ENCODE data around the gene RFTN1. TPM values are rescaled to one million over a fixed set of nuclear protein-coding genes. Genes with fewer than 3 reads are reported as not detected.

The RFTN1 gene
- total RNA-seq, 1 experiment from 2014 or later, result 2.2 TPM

GRCh38 chr3:16290827-16291196 lies 222.7 kb downstream of the RFTN1 start:
- H3K14ac ChIP-seq (ENCODE audit: insufficient read depth, low read length), result no peak overlapping the region
- no peak overlapping the region for H3K23ac ChIP-seq (ENCODE audit: insufficient read length, low read depth, low read length)
- no peak overlapping the region for H2BK20ac ChIP-seq (ENCODE audit: low read depth, low read length, poor library complexity, severe bottlenecking)
- no peak overlapping the region for H3K4me2 ChIP-seq (ENCODE audit: insufficient read depth, insufficient read length, low read length)
- WGBS (ENCODE audit: extremely low coverage, insufficient read length, low lambda C conversion rate), result no CpG with 5 or more reads among the region's 2 CpGs
- H2BK120ac ChIP-seq (ENCODE audit: low read depth, low read length, poor library complexity, severe bottlenecking), result no peak overlapping the region
- H3K56ac ChIP-seq (ENCODE audit: insufficient read length, low read depth, low read length), result no peak overlapping the region
- DNase-seq, result no peak
- peaks cover 29 to 43% (median 38%) of the 10 kb centered on the region in 3 experiments for H3K36me3 Mint-ChIP-seq (ENCODE audit: insufficient read depth in 1 of 3, low read depth in 3 of 3)
- H3K27me3 Mint-ChIP-seq (ENCODE audit: low read depth), result no peaks in the 10 kb centered on the region
- no peaks in the 10 kb centered on the region for H3K79me2 ChIP-seq (ENCODE audit: insufficient read depth, low read length)
- no peaks in the 10 kb centered on the region for H3K27me3 ChIP-seq (ENCODE audit: insufficient read depth, low read length)
- H3K27ac ChIP-seq (ENCODE audit: insufficient read length, low read depth, low read length), result no peak overlapping the region
- H3K23me2 ChIP-seq (ENCODE audit: insufficient read length, low read depth, low read length, poor library complexity, severe bottlenecking), result no peaks in the 10 kb centered on the region
- H3K9me3 ChIP-seq (ENCODE audit: control insufficient read depth, low read depth, low read length), result no peaks in the 10 kb centered on the region
- no peak overlapping the region for H3T11ph ChIP-seq (ENCODE audit: low read length)
- no peak overlapping the region for H3K4ac ChIP-seq (ENCODE audit: low read depth, low read length)
- H3K9ac ChIP-seq (ENCODE audit: extremely low read depth, insufficient read length, low read length), result no peak overlapping the region
- H2BK5ac ChIP-seq (ENCODE audit: insufficient read length, low read length), result no peak overlapping the region
- H2BK15ac ChIP-seq (ENCODE audit: low read depth, low read length), result no peak overlapping the region
- no peak overlapping the region for H2AFZ ChIP-seq (ENCODE audit: low read length)
- H3K9me3 Mint-ChIP-seq, result peaks cover 3% of the 10 kb centered on the region in 2 experiments; a peak in 2 of 5 replicates
- no peak overlapping the region for H3K4me3 Mint-ChIP-seq
- H3K18ac ChIP-seq (ENCODE audit: insufficient read length, low read depth, low read length), result no peak overlapping the region
- no peak overlapping the region for H4K91ac ChIP-seq (ENCODE audit: insufficient read length, low read depth, low read length)
- TF ChIP-seq, protein P1, sequence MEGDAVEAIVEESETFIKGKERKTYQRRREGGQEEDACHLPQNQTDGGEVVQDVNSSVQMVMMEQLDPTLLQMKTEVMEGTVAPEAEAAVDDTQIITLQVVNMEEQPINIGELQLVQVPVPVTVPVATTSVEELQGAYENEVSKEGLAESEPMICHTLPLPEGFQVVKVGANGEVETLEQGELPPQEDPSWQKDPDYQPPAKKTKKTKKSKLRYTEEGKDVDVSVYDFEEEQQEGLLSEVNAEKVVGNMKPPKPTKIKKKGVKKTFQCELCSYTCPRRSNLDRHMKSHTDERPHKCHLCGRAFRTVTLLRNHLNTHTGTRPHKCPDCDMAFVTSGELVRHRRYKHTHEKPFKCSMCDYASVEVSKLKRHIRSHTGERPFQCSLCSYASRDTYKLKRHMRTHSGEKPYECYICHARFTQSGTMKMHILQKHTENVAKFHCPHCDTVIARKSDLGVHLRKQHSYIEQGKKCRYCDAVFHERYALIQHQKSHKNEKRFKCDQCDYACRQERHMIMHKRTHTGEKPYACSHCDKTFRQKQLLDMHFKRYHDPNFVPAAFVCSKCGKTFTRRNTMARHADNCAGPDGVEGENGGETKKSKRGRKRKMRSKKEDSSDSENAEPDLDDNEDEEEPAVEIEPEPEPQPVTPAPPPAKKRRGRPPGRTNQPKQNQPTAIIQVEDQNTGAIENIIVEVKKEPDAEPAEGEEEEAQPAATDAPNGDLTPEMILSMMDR (conservative IDR thresholded peaks at IDR 0.05), result no peak
- H4K8ac ChIP-seq (replicated peaks; ENCODE audit: insufficient read length, low read depth, low read length), result no peak overlapping the region
- no peaks in the 10 kb centered on the region for H4K20me1 ChIP-seq (ENCODE audit: control insufficient read depth, insufficient read depth, insufficient read length)
- H2BK12ac ChIP-seq (ENCODE audit: insufficient read length, low read depth, low read length), result no peak overlapping the region
- no peak overlapping the region for H2AK5ac ChIP-seq (ENCODE audit: insufficient read length, low read length)
- H4K5ac ChIP-seq (ENCODE audit: insufficient read length, low read depth, low read length), result no peak overlapping the region
- H3K4me1 Mint-ChIP-seq, result no peaks in the 10 kb centered on the region
- H3K4me1 ChIP-seq (ENCODE audit: insufficient read depth, low read length), result no peaks in the 10 kb centered on the region
- 0 out of 7 replicates have a peak overlapping the region, but pooled peaks of 1 of the 3 experiments have one; percentile 52 for H3K27ac Mint-ChIP-seq
- no peaks in the 10 kb centered on the region for H3K79me1 ChIP-seq (ENCODE audit: insufficient read depth, low read depth, low read length, poor library complexity, severe bottlenecking)
